GM12872 (cell line): Measurements from ENCODE around the gene SMIM23.

Source experiments
- TF ChIP-seq, protein P1 (sequence below): IDR thresholded peaks from 3 replicates; pipeline ENCODE4 v1.5.1; 2011; ENCODE audit warnings: low read depth, mild to moderate bottlenecking, low read length, moderate library complexity; ENCODE audit not compliant: insufficient read depth

The SMIM23 gene

DNA sequence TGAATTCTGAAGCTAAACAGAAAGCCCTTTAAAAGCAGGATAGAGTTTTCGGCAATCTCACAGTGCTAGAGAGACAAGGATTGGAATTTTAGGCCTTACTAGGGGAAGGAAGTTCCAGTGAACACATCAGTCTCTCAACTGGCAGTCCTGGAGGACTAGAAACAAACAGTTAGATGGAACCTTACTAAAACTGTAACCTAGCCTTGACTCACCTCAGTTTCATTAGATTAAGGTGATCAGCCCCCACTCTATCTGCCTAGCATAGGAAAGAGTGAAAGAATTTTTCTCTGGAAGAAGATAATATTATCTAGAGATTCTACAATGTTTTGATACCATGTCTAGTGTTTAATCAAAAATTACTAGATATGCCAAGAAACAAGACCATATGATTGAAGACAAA lies 25.8 kb upstream of the SMIM23 start:
- TF ChIP-seq, protein P1, sequence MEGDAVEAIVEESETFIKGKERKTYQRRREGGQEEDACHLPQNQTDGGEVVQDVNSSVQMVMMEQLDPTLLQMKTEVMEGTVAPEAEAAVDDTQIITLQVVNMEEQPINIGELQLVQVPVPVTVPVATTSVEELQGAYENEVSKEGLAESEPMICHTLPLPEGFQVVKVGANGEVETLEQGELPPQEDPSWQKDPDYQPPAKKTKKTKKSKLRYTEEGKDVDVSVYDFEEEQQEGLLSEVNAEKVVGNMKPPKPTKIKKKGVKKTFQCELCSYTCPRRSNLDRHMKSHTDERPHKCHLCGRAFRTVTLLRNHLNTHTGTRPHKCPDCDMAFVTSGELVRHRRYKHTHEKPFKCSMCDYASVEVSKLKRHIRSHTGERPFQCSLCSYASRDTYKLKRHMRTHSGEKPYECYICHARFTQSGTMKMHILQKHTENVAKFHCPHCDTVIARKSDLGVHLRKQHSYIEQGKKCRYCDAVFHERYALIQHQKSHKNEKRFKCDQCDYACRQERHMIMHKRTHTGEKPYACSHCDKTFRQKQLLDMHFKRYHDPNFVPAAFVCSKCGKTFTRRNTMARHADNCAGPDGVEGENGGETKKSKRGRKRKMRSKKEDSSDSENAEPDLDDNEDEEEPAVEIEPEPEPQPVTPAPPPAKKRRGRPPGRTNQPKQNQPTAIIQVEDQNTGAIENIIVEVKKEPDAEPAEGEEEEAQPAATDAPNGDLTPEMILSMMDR = no peak

DNA sequence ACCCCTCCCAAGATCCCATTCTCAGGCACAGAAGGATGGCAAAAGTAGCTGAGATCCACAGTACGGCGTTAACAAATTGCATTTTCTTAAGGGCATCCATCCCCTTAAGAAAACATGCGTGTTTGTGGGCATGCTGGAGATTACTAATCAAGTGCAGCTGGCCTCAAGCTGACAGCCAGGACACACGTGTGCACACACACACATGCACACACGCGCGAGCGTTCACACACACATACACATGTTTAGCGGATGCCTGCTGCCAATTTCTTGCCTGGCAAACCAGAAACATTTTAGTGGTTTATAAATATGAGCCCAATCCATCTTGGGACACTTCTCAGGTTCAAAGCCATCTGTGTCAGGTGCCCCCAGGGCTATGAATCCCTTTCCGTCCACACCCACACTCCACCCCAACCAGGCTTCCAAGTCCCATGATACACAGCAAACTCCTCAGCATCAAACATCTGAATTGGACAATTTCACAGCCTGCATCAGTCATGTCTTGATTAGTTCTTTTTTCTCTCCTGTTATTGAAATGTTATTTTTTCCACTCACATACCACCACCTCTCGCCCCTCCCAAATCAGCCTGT lies 23.5 kb upstream of the SMIM23 start:
- TF ChIP-seq, protein P1 = no peak

DNA sequence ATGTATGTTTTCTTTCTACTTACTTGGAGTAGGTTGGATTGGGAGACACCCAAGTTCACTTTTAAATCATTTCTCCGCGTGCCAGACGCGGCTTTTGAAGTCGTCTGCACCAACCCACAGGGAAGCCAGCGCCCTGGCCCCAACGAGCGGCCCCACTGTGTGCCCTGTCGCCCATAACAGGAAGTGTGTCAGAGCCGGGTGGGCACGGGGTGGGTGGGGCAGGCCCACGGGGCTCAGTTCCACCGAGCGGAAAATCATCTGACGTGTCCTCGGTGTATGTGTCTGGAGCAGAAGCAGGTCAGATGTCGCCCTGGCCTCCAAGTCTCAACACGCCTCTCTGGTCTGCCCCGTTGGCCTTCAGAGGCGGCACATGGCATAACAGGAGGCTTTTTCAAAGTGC lies 22.7 kb upstream of the SMIM23 start:
- TF ChIP-seq, protein P1 = no peak

DNA sequence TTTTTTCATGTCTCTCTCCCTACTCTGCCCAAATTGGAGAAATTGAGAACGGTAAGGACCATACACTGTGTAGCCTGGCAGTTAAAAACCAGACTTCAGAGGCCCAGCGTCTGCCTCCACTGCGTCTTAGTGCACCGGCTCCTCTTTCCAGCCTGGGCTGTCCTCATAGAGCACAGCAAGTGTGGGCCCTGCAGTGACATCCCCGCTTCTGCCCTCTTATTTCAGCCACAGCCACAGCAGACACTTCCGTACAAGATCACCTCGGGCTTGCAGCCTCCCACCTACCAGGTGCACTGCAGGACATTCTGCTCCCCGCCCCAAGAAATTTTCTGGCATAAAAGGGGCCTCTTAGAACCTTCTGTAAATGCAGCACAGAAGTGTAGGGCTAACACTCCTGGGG lies 21.4 kb upstream of the SMIM23 start:
- TF ChIP-seq, protein P1 = no peak

DNA sequence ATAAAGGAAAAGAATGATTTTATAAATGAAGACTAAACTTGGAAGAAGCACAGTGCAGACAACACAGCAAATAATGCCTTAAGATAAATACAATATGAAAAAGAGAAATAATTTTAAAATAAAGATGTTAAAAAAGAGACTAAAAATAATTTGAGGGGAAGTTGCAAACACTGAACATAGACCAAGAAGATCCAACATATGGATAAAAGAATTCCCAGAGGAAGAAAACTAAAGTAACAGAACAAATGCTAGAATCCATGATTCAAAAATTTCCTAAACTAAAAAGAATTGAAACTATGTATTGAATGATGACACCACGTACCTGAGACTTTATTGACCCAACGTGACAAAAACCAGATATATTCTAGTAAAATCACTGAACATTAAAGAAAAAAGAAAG lies 18.7 kb upstream of the SMIM23 start:
- TF ChIP-seq, protein P1 = no peak

DNA sequence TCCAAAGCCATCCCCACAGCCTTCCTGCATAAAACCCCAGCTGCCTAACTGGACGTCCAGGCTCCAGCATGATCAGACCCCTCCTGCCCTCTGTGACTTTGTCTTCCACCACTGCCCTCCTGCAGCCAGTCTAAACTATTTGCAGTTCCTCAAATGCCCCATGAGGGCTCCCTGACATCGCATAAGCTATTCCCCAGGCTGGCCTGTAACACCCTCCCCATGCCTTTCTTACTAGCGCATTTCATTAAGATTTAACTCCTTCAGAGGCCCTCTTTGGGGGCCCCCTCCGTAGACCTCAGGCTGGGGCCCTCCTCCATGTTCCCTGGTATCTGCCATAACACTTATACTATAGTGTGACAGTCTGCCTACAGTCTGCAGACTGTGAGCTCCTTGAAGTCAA lies 15.5 kb upstream of the SMIM23 start:
- TF ChIP-seq, protein P1 = peak; percentile 16; the same call in 1 of the 3 replicates

DNA sequence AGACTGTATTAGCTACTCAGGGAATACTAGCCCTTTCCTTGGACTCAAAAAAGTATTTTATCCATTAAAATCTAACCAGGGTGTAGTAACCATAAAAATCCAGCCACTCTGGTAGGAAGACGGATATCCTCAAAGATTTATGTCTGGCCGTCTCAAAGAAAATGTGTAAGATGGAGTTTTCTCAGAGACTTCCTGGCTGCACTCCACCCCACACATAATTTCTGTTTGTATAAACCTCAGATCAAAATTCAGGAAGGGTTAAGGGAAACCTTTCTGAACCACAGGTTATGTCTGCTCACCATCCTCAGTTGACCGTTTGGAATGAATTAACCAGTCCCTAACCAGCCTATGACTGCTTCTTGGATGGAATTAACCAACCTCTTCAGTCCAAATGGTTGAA lies 13.8 kb upstream of the SMIM23 start:
- TF ChIP-seq, protein P1 = no peak
